ENCODE measurements around the gene SLC11A2. TPM values are rescaled to one million over a fixed set of nuclear protein-coding genes. Genes with fewer than 3 reads are reported as not detected.
"Not testable (repeated sequence)": the region's sequence is repeated elsewhere in the genome, so short reads cannot be mapped to it uniquely, and the experiment has no call there.

SLC11A2 gene
- total and polyA plus RNA-seq, 9 donors, result 18.4 to 29.1 (median 20.7) TPM

DNA sequence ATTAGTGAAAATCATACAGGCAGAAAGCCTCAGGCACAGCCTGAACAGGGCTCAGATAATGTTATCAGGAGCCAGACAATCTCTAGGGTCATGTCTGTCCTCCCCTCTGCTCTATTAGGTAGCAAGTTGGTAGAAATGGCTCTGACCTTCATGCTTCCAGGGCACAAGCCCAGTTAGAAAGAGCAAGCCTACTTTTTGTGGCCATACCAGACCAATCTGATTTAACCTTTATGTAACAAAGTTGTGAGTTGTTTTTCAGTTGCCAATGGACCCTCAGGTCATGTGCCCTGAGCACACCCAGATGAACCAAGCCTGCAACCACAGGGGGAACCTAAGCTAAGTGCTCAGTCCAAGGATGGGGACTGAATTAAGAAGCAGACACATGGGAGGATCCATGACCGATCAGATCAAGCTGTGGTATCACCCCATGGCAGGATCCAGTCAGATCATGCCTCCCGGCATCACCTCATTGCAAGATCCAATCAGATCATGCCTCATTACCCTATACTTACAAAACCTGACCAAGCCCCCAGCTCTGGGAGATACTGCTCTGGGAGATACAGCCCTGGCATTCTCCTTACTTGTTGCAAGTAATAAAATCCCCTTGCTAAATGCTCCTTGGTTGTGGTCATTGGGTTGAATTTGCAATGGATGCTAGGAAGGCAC is 92.6 kb downstream of the SLC11A2 start:
- Histone ChIP-seq H3K36me3 (ENCODE audit: control insufficient read depth, insufficient read depth, low read length) (peaks cover 28% of the 10 kb centered on the region), H3K27ac (ENCODE audit: low read length) (no peak overlapping the region), H3K9me3 (replicated peaks; ENCODE audit: control insufficient read depth, low read depth, low read length) (peaks cover 6% of the 10 kb centered on the region), H3K4me3 (ENCODE audit: low read length) (no peak overlapping the region), H3K27me3 (ENCODE audit: control insufficient read depth, insufficient read depth, low read length) (no peaks in the 10 kb centered on the region), H3K4me1 (ENCODE audit: control insufficient read depth, insufficient read depth, low read length) (peaks cover 4% of the 10 kb centered on the region)
- 100% methylated on average over 2 of the region's 2 CpGs for WGBS (ENCODE audit: insufficient coverage)
- no peak for DNase-seq

DNA sequence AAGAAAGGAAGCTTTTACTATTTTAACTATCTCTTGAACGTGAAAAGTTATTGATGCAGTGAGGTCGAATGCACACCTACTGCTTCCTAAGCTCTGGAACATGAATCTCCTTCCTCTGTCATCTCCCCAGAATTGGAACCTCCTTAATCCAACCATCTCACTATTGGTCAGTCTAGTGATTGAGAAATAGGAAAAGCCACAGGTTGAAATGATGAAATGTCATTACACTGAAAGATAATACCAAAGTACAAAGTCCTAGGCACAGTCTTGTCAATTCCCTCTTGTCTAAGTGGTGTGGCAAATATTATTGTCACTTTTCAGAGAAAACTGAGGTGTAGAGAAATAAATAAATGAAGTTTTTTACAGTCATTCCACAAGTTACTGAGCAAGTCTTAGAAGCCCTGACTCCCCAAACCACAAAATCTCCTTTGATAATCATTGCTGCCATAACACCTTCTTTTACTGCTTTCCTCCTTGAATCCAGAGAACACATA is 93.3 kb downstream of the SLC11A2 start:
- Histone ChIP-seq H3K4me1 (ENCODE audit: control insufficient read depth, insufficient read depth, low read length) (peaks cover 4% of the 10 kb centered on the region), H3K27ac (ENCODE audit: low read length) (no peak overlapping the region)

GRCh38 chr12:50930477-50930876 is 95.7 kb downstream of the SLC11A2 start:
- peaks cover 18% of the 10 kb centered on the region for H3K36me3 ChIP-seq (ENCODE audit: control insufficient read depth, insufficient read depth, low read length)
- not testable (repeated sequence) for H3K27me3 ChIP-seq (ENCODE audit: control insufficient read depth, insufficient read depth, low read length); H3K4me3 ChIP-seq (ENCODE audit: low read length); H3K27ac ChIP-seq (ENCODE audit: low read length); DNase-seq; H3K4me1 ChIP-seq (ENCODE audit: control insufficient read depth, insufficient read depth, low read length); H3K9me3 ChIP-seq (replicated peaks; ENCODE audit: control insufficient read depth, low read depth, low read length)
- 85% methylated on average over 6 of the region's 12 CpGs for WGBS (ENCODE audit: insufficient coverage)

More for the DNA sequence above, 93.3 kb downstream of the SLC11A2 start:
- Histone ChIP-seq H3K36me3 (ENCODE audit: control insufficient read depth, insufficient read depth, low read length) (peaks cover 27% of the 10 kb centered on the region), H3K9me3 (replicated peaks; ENCODE audit: control insufficient read depth, low read depth, low read length) (peaks cover 4% of the 10 kb centered on the region), H3K4me3 (ENCODE audit: low read length) (no peak overlapping the region), H3K27me3 (ENCODE audit: control insufficient read depth, insufficient read depth, low read length) (no peaks in the 10 kb centered on the region)
- DNase-seq, result no peak
- no CpG with 5 or more reads among the region's 2 CpGs for WGBS (ENCODE audit: insufficient coverage)

GRCh38 chr12:50929831-50930230 is 96.4 kb downstream of the SLC11A2 start:
- Histone ChIP-seq H3K27me3 (ENCODE audit: control insufficient read depth, insufficient read depth, low read length) (no peaks in the 10 kb centered on the region), H3K36me3 (ENCODE audit: control insufficient read depth, insufficient read depth, low read length) (peaks cover 18% of the 10 kb centered on the region), H3K9me3 (replicated peaks; ENCODE audit: control insufficient read depth, low read depth, low read length) (no peaks in the 10 kb centered on the region), H3K27ac (ENCODE audit: low read length) (no peak overlapping the region), H3K4me1 (ENCODE audit: control insufficient read depth, insufficient read depth, low read length) (peaks cover 9% of the 10 kb centered on the region), H3K4me3 (ENCODE audit: low read length) (no peak overlapping the region)
- DNase-seq, result no peak
- WGBS (ENCODE audit: insufficient coverage), result 84% methylated on average over 3 of the region's 3 CpGs

Other genes with a start within 250 kb of the SLC11A2 start
- gene TMPRSS12, start 183.5 kb downstream of the SLC11A2 start, total RNA-seq, result not detected
- under 1 TPM in 4 of 8 donors, not detected in 4; 0.09 to 0.24 (median 0.10) TPM for gene TMPRSS12, start 183.5 kb downstream of the SLC11A2 start, polyA plus RNA-seq (ENCODE audit: insufficient read depth in 1 of 8, insufficient read length in 8 of 8, low replicate concordance in 1 of 8)
- gene HIGD1C, start 73.8 kb downstream of the SLC11A2 start, total RNA-seq, result 0.44 TPM
- gene HIGD1C, start 73.8 kb downstream of the SLC11A2 start, polyA plus RNA-seq (ENCODE audit: insufficient read depth in 1 of 8, insufficient read length in 8 of 8, low replicate concordance in 1 of 8), result under 1 TPM in 3 of 8 donors, not detected in 5; 0.44 to 0.98 (median 0.65) TPM
- gene LETMD1, start 21.9 kb upstream of the SLC11A2 start, total RNA-seq, result 43.4 TPM
- gene LETMD1, start 21.9 kb upstream of the SLC11A2 start, polyA plus RNA-seq (ENCODE audit: insufficient read depth in 1 of 8, insufficient read length in 8 of 8, low replicate concordance in 1 of 8), result 10 to 100 TPM; 36.7 to 66.9 (median 49.7) TPM
- gene CSRNP2, start 57.2 kb upstream of the SLC11A2 start, total RNA-seq, result 16.4 TPM
- gene CSRNP2, start 57.2 kb upstream of the SLC11A2 start, polyA plus RNA-seq (ENCODE audit: insufficient read depth in 1 of 8, insufficient read length in 8 of 8, low replicate concordance in 1 of 8), result 10 to 100 TPM; 22.4 to 30.6 (median 24.0) TPM
- gene TFCP2, start 146.8 kb upstream of the SLC11A2 start, total RNA-seq, result 18.3 TPM
- 10 to 100 TPM; 35.2 to 50.3 (median 42.2) TPM for gene TFCP2, start 146.8 kb upstream of the SLC11A2 start, polyA plus RNA-seq (ENCODE audit: insufficient read depth in 1 of 8, insufficient read length in 8 of 8, low replicate concordance in 1 of 8)
- gene POU6F1, start 191.7 kb upstream of the SLC11A2 start, total RNA-seq, result 4.6 TPM
- 10 to 100 TPM in 1 of 8 donors, 1 to 10 TPM in 7; 6.5 to 10.3 (median 7.7) TPM for gene POU6F1, start 191.7 kb upstream of the SLC11A2 start, polyA plus RNA-seq (ENCODE audit: insufficient read depth in 1 of 8, insufficient read length in 8 of 8, low replicate concordance in 1 of 8)
- 46.1 TPM for gene DAZAP2, start 212.4 kb upstream of the SLC11A2 start, total RNA-seq
- gene DAZAP2, start 212.4 kb upstream of the SLC11A2 start, polyA plus RNA-seq (ENCODE audit: insufficient read depth in 1 of 8, insufficient read length in 8 of 8, low replicate concordance in 1 of 8), result 100 to 1,000 TPM in 1 of 8 donors, 10 to 100 TPM in 7; 72.8 to 101 (median 79.1) TPM
- 3.4 TPM for gene SMAGP, start 244.0 kb upstream of the SLC11A2 start, total RNA-seq
- gene SMAGP, start 244.0 kb upstream of the SLC11A2 start, polyA plus RNA-seq (ENCODE audit: insufficient read depth in 1 of 8, insufficient read length in 8 of 8, low replicate concordance in 1 of 8), result 10 to 100 TPM in 2 of 8 donors, 1 to 10 TPM in 6; 5.2 to 14.8 (median 7.8) TPM